SH-SY5Y (cell line): ENCODE data around the gene HOXB2.

Experiments used
- GATA2 ChIP-seq: IDR thresholded peaks from 2 replicates; pipeline ENCODE4 v1.6.1; 2011; ENCODE audit warnings: mild to moderate bottlenecking, low read depth, low read length
- GATA3 ChIP-seq: IDR thresholded peaks from 2 replicates; pipeline ENCODE4 v1.6.1; 2011; ENCODE audit warnings: low read depth, mild to moderate bottlenecking, low read length, moderate library complexity

- TF ChIP-seq GATA2 (no peak), GATA3 (no peak)
Observed at GRCh38 chr17:48556576-48557401, 11.9 kb upstream of the HOXB2 start.
